GM12892 (cell line): ENCODE measurements around the gene USP34.

ENCODE experiments used
- POLR2A ChIP-seq: IDR thresholded peaks from 2 replicates; pipeline ENCODE4 v1.6.1; 2011; ENCODE audit warnings: low read depth, low read length, control low read depth
- POLR2AphosphoS5 ChIP-seq: IDR thresholded peaks from 2 replicates; pipeline ENCODE4 v1.6.1; 2011; ENCODE audit warnings: low read depth, low read length, control low read depth

DNA sequence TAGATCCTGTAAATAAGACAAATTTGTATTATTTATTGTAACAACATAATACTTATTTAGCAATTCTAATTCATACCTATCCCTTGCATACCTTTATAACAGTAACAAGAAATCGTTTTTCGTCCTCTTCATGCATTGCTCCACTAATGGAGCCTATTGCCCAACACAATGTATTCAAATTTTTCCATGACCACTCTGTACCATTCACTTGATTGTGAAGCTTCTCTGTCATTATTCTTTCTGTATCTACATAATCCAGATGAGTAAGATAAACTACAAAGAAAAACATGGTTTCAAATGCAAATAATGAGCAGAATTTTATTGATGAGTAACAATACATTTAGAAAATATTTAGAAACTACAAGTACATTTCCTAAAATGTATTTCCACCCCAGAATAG is 21.6 kb upstream of the USP34 start:
- TF ChIP-seq POLR2A (no peak), POLR2AphosphoS5 (no peak)
